Stimulated activated CD4-positive, alpha-beta T cell treated with anti-CD3 and anti-CD28 coated beads, Interleukin-2, amount 100 ng/mL, for 24 hours (primary cell): ENCODE results near the gene STON2.
A peak's percentile ranks its signal among the peaks of the same experiment; 100 is the strongest.

Source experiments
- DNase-seq, 2 donors: peaks; one replicate each; pipeline ENCODE4 v3.0.0-alpha.2; 2020

Gene STON2

DNA sequence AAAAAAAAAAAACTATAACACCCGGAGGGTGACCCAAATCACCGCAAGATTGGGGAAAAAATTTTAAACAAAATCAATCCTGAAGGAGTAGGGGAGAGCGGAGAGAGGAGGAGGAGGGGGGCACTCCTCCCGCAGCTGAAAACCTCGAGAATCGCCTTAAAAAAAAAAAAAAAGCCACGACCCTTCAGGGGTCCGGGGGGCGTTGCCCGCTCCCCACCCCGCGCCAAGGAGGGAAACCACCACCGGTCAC is 179.6 kb downstream of the STON2 start:
- no peak for DNase-seq

DNA sequence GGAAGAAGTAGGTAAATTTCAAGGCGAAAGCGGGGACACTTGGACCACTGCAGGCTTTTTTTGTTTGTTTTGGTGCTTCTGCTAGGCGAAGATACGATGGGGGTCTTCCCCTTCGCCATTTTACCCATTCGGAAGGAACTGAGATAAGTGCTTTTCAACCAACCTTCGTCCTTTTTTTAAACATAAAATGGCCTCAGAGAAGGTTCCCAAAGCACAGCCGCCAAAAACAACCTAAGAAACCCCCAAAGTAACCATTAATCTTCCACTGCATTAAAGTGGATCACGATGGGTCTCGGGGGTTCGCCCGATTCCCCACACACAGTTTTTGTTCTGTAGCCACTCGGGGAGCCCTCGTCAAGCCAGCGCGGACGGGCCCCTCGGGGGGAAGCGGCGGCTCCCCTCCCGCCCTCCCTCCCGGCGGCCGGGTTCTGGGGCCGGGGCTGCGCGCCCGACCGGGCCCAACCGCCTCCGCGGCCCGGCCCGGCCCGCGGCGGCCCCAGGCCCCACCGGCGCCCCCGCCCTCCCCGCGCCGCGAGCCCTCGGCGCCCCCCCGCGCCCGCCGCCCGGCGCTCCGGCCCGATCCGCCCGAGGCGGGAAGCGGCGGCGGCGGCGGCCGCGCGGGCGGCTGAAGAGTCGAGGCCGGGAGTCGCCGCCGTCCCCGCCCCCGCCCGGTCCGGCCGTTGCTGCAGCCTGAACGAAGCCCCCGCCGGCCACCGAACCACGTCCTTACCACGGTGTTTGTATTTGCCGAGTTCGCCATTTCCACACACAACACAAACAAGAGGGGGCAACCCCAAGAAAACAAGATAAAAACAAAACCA is 180.2 kb downstream of the STON2 start:
- DNase-seq: peak; percentile 44 to 48

DNA sequence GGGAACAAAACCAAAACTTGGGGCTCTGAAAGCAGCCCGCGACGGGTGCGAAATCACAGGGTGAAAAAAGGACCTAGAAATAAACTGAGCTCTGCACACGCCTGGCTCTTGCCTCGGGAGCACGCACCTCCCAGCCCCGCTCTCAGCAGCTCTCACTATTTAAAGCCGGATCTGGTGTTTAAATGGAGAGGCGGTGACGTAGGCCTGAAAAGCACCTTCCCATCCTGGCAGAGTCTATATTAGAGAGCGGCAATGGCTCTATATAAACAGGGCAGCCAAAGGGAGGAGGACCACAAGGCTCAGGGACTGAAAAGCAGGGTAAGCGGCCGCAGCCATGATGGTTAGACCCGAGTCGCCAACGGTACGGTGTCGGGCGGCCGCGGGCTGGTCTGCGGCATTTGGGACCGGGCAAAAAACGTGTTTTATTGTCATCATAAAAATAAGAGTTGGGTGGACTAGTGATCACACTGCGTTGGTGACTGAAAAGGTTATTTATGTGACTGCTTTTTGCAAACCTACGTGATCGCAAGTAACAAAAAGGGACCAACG is 180.8 kb downstream of the STON2 start:
- DNase-seq: peak; percentile 74 to 83

DNA sequence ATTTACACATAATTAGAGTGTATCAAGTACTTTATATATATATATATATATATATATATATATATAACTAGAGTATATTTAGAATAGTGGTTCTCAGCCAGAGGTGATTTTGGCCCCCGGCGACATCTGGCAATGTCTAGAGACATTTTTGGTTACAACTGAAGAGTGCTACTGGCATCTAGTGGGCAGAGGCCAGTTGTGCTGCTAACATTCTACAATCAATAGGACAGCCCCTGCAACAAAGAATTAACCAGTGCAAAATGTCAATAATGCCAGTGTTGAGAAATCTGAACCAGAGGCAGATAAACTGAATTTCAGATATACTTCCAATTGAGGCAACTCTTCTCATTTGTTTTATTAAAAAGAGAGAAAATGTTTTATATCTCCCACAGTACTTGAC is 188.3 kb downstream of the STON2 start:
- no peak for DNase-seq
